Measurements from ENCODE around the gene RABL6.

- TF ChIP-seq CTCF (tag by site-specific recombination; IDR thresholded peaks at IDR 0.05): no peak
- no peak for TF ChIP-seq ZNF174 (tag by site-specific recombination; IDR thresholded peaks at IDR 0.05)
- no peak for TF ChIP-seq ZBTB17 (tag by site-specific recombination; IDR thresholded peaks at IDR 0.05)
- TF ChIP-seq ZNF19 (tag by site-specific recombination; IDR thresholded peaks at IDR 0.05; ENCODE audit: low read depth): no peak
- no peak for TF ChIP-seq ZNF26 (tag by site-specific recombination; IDR thresholded peaks at IDR 0.05)
- no peak for TF ChIP-seq TSHZ1 (tag by site-specific recombination; IDR thresholded peaks at IDR 0.05; ENCODE audit: borderline replicate concordance)
- no peak for TF ChIP-seq ELK4 (IDR thresholded peaks at IDR 0.05; ENCODE audit: borderline replicate concordance, low read depth, low read length)
- TF ChIP-seq PATZ1 (tag by site-specific recombination; IDR thresholded peaks at IDR 0.05): no peak
- TF ChIP-seq ZNF274 (IDR thresholded peaks at IDR 0.05; ENCODE audit: low read length): no peak
- no peak for TF ChIP-seq ZNF274 (tag by site-specific recombination; IDR thresholded peaks at IDR 0.05; ENCODE audit: borderline replicate concordance)
- TF ChIP-seq ZNF629 (tag by site-specific recombination; IDR thresholded peaks at IDR 0.05): no peak
Observed at GRCh38 chr9:136835932-136836904, 28.5 kb downstream of the RABL6 start.
